ENCODE measurements around the gene PCDH18.
A peak's percentile ranks its signal among the peaks of the same experiment; 100 is the strongest.

The PCDH18 gene

GRCh38 chr4:137531986-137532868, at the start of gene PCDH18:
Gene PCDH18 (minus strand): TSS chr4:137532494. CDS start chr4:137532088, 406 bp downstream.
- Histone ChIP-seq H3K4me1 (ENCODE audit: control insufficient read depth, insufficient read depth, low read length) (peaks cover 7% of the 10 kb centered on the region; the same call in 1 of the 2 replicates), H3K27ac (ENCODE audit: low read length) (no peak within 1 kb of the TSS), H3K36me3 (ENCODE audit: control insufficient read depth, insufficient read depth, low read length) (peaks cover 9% of the 10 kb centered on the region; the same call in 1 of the 2 replicates), H3K4me3 (ENCODE audit: low read length) (peak within 1 kb of the TSS; percentile 60; the same call in 1 of the 2 replicates), H3K9me3 (ENCODE audit: control insufficient read depth, insufficient read depth, low read length) (no peaks in the 10 kb centered on the region; the same call in 1 of the 2 replicates), H3K27me3 (ENCODE audit: control insufficient read depth, insufficient read depth, low read length) (no peaks in the 10 kb centered on the region)
- no CpG with 5 or more reads among the region's 28 CpGs for WGBS (ENCODE audit: insufficient coverage, insufficient read length)
- peak; percentile 79 for DNase-seq (ENCODE audit: low read depth, low spot score)

- Histone ChIP-seq H3K27me3 (ENCODE audit: control insufficient read depth, insufficient read depth, low read length) (no peaks in the 10 kb centered on the region), H3K9me3 (ENCODE audit: control insufficient read depth, insufficient read depth, low read length) (no peaks in the 10 kb centered on the region), H3K27ac (ENCODE audit: low read length) (no peak overlapping the region), H3K36me3 (ENCODE audit: control insufficient read depth, insufficient read depth, low read length) (no peaks in the 10 kb centered on the region), H3K4me1 (ENCODE audit: control insufficient read depth, insufficient read depth, low read length) (no peaks in the 10 kb centered on the region), H3K4me3 (ENCODE audit: low read length) (no peak overlapping the region)
- DNase-seq (ENCODE audit: low read depth, low spot score) = no peak
- WGBS (ENCODE audit: insufficient coverage, insufficient read length) = no CpG with 5 or more reads among the region's 1 CpG
These were observed 44.2 kb upstream of the PCDH18 start for GRCh38 chr4:137576446-137576845.

- no peaks in the 10 kb centered on the region for H3K36me3 ChIP-seq (ENCODE audit: control insufficient read depth, insufficient read depth, low read length)
- no CpG with 5 or more reads among the region's 1 CpG for WGBS (ENCODE audit: insufficient coverage, insufficient read length)
- no peaks in the 10 kb centered on the region for H3K9me3 ChIP-seq (ENCODE audit: control insufficient read depth, insufficient read depth, low read length)
- no peaks in the 10 kb centered on the region for H3K4me1 ChIP-seq (ENCODE audit: control insufficient read depth, insufficient read depth, low read length)
- H3K27ac ChIP-seq (ENCODE audit: low read length) = no peak overlapping the region
- H3K27me3 ChIP-seq (ENCODE audit: control insufficient read depth, insufficient read depth, low read length) = no peaks in the 10 kb centered on the region
- no peak for DNase-seq (ENCODE audit: low read depth, low spot score)
- no peak overlapping the region for H3K4me3 ChIP-seq (ENCODE audit: low read length)
These were observed 40.4 kb upstream of the PCDH18 start for GRCh38 chr4:137572647-137573046.

- WGBS (ENCODE audit: insufficient coverage, insufficient read length) = no CpG with 5 or more reads among the region's 2 CpGs
- DNase-seq (ENCODE audit: low read depth, low spot score) = no peak
- Histone ChIP-seq H3K4me1 (ENCODE audit: control insufficient read depth, insufficient read depth, low read length) (no peaks in the 10 kb centered on the region), H3K9me3 (ENCODE audit: control insufficient read depth, insufficient read depth, low read length) (no peaks in the 10 kb centered on the region), H3K4me3 (ENCODE audit: low read length) (no peak overlapping the region), H3K36me3 (ENCODE audit: control insufficient read depth, insufficient read depth, low read length) (no peaks in the 10 kb centered on the region), H3K27ac (ENCODE audit: low read length) (no peak overlapping the region), H3K27me3 (ENCODE audit: control insufficient read depth, insufficient read depth, low read length) (no peaks in the 10 kb centered on the region)
These were observed 39.9 kb upstream of the PCDH18 start for GRCh38 chr4:137572163-137572562.

- no peaks in the 10 kb centered on the region for H3K27me3 ChIP-seq (ENCODE audit: control insufficient read depth, insufficient read depth, low read length)
- H3K36me3 ChIP-seq (ENCODE audit: control insufficient read depth, insufficient read depth, low read length) = no peaks in the 10 kb centered on the region
- WGBS (ENCODE audit: insufficient coverage, insufficient read length) = no CpG with 5 or more reads among the region's 1 CpG
- H3K4me3 ChIP-seq (ENCODE audit: low read length) = no peak overlapping the region
- no peaks in the 10 kb centered on the region for H3K4me1 ChIP-seq (ENCODE audit: control insufficient read depth, insufficient read depth, low read length)
- no peak for DNase-seq (ENCODE audit: low read depth, low spot score)
- H3K9me3 ChIP-seq (ENCODE audit: control insufficient read depth, insufficient read depth, low read length) = no peaks in the 10 kb centered on the region
- H3K27ac ChIP-seq (ENCODE audit: low read length) = no peak overlapping the region
These were observed 27.5 kb upstream of the PCDH18 start for GRCh38 chr4:137559801-137560200.

- Histone ChIP-seq H3K9me3 (ENCODE audit: control insufficient read depth, insufficient read depth, low read length) (no peaks in the 10 kb centered on the region), H3K4me3 (ENCODE audit: low read length) (no peak overlapping the region), H3K36me3 (ENCODE audit: control insufficient read depth, insufficient read depth, low read length) (no peaks in the 10 kb centered on the region), H3K27me3 (ENCODE audit: control insufficient read depth, insufficient read depth, low read length) (no peaks in the 10 kb centered on the region), H3K27ac (ENCODE audit: low read length) (no peak overlapping the region), H3K4me1 (ENCODE audit: control insufficient read depth, insufficient read depth, low read length) (no peaks in the 10 kb centered on the region)
- WGBS (ENCODE audit: insufficient coverage, insufficient read length) = no CpG with 5 or more reads among the region's 2 CpGs
- DNase-seq (ENCODE audit: low read depth, low spot score) = no peak
These were observed 26.7 kb upstream of the PCDH18 start for GRCh38 chr4:137558951-137559350.

- H3K27me3 ChIP-seq (ENCODE audit: control insufficient read depth, insufficient read depth, low read length) = no peaks in the 10 kb centered on the region
- no peak overlapping the region for H3K27ac ChIP-seq (ENCODE audit: low read length)
- H3K9me3 ChIP-seq (ENCODE audit: control insufficient read depth, insufficient read depth, low read length) = no peaks in the 10 kb centered on the region
- WGBS (ENCODE audit: insufficient coverage, insufficient read length) = no CpG with 5 or more reads among the region's 4 CpGs
- peaks cover 2% of the 10 kb centered on the region; the same call in 1 of the 2 replicates for H3K4me1 ChIP-seq (ENCODE audit: control insufficient read depth, insufficient read depth, low read length)
- no peak overlapping the region for H3K4me3 ChIP-seq (ENCODE audit: low read length)
- H3K36me3 ChIP-seq (ENCODE audit: control insufficient read depth, insufficient read depth, low read length) = no peaks in the 10 kb centered on the region
- DNase-seq (ENCODE audit: low read depth, low spot score) = no peak
These were observed 13.2 kb upstream of the PCDH18 start for GRCh38 chr4:137545461-137545861.

GRCh38 chr4:137543648-137544047, 11.4 kb upstream of the PCDH18 start:
- Histone ChIP-seq H3K36me3 (ENCODE audit: control insufficient read depth, insufficient read depth, low read length) (no peaks in the 10 kb centered on the region), H3K9me3 (ENCODE audit: control insufficient read depth, insufficient read depth, low read length) (no peaks in the 10 kb centered on the region), H3K4me3 (ENCODE audit: low read length) (no peak overlapping the region), H3K27me3 (ENCODE audit: control insufficient read depth, insufficient read depth, low read length) (no peaks in the 10 kb centered on the region), H3K27ac (ENCODE audit: low read length) (no peak overlapping the region), H3K4me1 (ENCODE audit: control insufficient read depth, insufficient read depth, low read length) (peaks cover 2% of the 10 kb centered on the region; the same call in 1 of the 2 replicates)
- no CpG with 5 or more reads among the region's 3 CpGs for WGBS (ENCODE audit: insufficient coverage, insufficient read length)
- DNase-seq (ENCODE audit: low read depth, low spot score) = no peak

- Histone ChIP-seq H3K27me3 (ENCODE audit: control insufficient read depth, insufficient read depth, low read length) (no peaks in the 10 kb centered on the region), H3K27ac (ENCODE audit: low read length) (no peak overlapping the region), H3K4me1 (ENCODE audit: control insufficient read depth, insufficient read depth, low read length) (peaks cover 2% of the 10 kb centered on the region; the same call in 1 of the 2 replicates), H3K4me3 (ENCODE audit: low read length) (no peak overlapping the region), H3K9me3 (ENCODE audit: control insufficient read depth, insufficient read depth, low read length) (no peaks in the 10 kb centered on the region), H3K36me3 (ENCODE audit: control insufficient read depth, insufficient read depth, low read length) (no peaks in the 10 kb centered on the region)
- DNase-seq (ENCODE audit: low read depth, low spot score) = peak; percentile 60
- WGBS (ENCODE audit: insufficient coverage, insufficient read length) = no CpG with 5 or more reads among the region's 2 CpGs
These were observed 10.9 kb upstream of the PCDH18 start for GRCh38 chr4:137543198-137543597.

GRCh38 chr4:137541876-137542646, 9.8 kb upstream of the PCDH18 start:
- DNase-seq (ENCODE audit: low read depth, low spot score) = no peak
- Histone ChIP-seq H3K9me3 (ENCODE audit: control insufficient read depth, insufficient read depth, low read length) (no peaks in the 10 kb centered on the region), H3K27ac (ENCODE audit: low read length) (no peak overlapping the region), H3K4me1 (ENCODE audit: control insufficient read depth, insufficient read depth, low read length) (peaks cover 2% of the 10 kb centered on the region; the same call in 1 of the 2 replicates), H3K4me3 (ENCODE audit: low read length) (no peak overlapping the region), H3K36me3 (ENCODE audit: control insufficient read depth, insufficient read depth, low read length) (no peaks in the 10 kb centered on the region), H3K27me3 (ENCODE audit: control insufficient read depth, insufficient read depth, low read length) (no peaks in the 10 kb centered on the region)
- no CpG with 5 or more reads among the region's 7 CpGs for WGBS (ENCODE audit: insufficient coverage, insufficient read length)
